Measurements from ENCODE around the gene TGM6.

TGM6 gene

DNA sequence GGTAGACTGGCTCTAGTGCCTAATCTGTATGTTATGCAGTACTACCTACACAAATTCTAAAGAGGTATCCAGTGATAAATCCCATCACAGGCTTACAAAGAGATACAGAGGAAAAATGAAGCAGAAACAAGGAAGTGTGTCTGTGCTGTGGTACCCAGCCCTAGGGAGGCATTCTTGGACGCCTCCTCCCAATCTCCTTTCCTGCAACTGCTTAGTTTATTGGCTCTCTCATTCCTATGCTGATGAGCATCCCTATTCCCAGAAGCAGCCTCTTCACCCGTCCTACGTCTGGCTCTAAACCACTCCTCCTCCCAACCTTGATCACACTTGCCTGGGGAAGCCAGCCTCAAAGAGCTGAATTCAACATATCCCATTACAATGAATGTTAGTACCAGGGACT, 34.5 kb upstream of the TGM6 start:
- ATAC-seq: no peak

DNA sequence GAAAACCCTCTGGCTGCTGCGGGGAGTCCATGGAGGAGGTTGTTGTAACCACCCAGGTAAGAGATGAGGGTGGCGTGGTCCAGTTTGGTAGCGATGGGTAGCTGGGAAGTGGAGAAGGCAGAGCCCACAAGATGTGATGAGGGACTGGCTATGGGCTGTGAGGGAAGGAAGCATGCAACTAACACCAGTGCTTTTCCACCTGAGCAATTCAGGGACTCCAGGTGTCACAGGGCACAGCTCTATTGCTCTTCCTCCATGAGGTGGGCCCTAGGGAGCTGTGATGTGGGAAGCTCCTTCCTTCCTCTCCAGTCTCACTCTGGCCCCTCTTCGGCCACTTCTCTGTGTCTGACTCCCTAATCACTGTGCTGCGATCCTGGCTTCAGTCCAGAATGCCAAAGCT, 32.4 kb upstream of the TGM6 start:
- ATAC-seq: no peak
- TF ChIP-seq ESRRG (CRISPR knock-in tag; IDR thresholded peaks at IDR 0.05): no peak
- TF ChIP-seq PPARA (CRISPR knock-in tag; IDR thresholded peaks at IDR 0.05; ENCODE audit: borderline replicate concordance): no peak
- no peak for TF ChIP-seq GLIS3 (CRISPR knock-in tag; IDR thresholded peaks at IDR 0.05)
- no peak for TF ChIP-seq ISL1 (CRISPR knock-in tag; IDR thresholded peaks at IDR 0.05)
- TF ChIP-seq ZNF70 (CRISPR knock-in tag; IDR thresholded peaks at IDR 0.05): no peak
- TF ChIP-seq RARB (CRISPR knock-in tag; IDR thresholded peaks at IDR 0.05): no peak
- TF ChIP-seq ARNTL (CRISPR knock-in tag; IDR thresholded peaks at IDR 0.05; ENCODE audit: borderline replicate concordance, low read depth): no peak
- TF ChIP-seq, protein P1, sequence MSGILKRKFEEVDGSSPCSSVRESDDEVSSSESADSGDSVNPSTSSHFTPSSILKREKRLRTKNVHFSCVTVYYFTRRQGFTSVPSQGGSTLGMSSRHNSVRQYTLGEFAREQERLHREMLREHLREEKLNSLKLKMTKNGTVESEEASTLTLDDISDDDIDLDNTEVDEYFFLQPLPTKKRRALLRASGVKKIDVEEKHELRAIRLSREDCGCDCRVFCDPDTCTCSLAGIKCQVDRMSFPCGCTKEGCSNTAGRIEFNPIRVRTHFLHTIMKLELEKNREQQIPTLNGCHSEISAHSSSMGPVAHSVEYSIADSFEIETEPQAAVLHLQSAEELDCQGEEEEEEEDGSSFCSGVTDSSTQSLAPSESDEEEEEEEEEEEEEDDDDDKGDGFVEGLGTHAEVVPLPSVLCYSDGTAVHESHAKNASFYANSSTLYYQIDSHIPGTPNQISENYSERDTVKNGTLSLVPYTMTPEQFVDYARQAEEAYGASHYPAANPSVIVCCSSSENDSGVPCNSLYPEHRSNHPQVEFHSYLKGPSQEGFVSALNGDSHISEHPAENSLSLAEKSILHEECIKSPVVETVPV (CRISPR knock-in tag; IDR thresholded peaks at IDR 0.05): no peak
- TF ChIP-seq ZC3H10 (CRISPR knock-in tag; IDR thresholded peaks at IDR 0.05): no peak
- TF ChIP-seq, protein P2, sequence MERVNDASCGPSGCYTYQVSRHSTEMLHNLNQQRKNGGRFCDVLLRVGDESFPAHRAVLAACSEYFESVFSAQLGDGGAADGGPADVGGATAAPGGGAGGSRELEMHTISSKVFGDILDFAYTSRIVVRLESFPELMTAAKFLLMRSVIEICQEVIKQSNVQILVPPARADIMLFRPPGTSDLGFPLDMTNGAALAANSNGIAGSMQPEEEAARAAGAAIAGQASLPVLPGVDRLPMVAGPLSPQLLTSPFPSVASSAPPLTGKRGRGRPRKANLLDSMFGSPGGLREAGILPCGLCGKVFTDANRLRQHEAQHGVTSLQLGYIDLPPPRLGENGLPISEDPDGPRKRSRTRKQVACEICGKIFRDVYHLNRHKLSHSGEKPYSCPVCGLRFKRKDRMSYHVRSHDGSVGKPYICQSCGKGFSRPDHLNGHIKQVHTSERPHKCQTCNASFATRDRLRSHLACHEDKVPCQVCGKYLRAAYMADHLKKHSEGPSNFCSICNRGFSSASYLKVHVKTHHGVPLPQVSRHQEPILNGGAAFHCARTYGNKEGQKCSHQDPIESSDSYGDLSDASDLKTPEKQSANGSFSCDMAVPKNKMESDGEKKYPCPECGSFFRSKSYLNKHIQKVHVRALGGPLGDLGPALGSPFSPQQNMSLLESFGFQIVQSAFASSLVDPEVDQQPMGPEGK (CRISPR knock-in tag; IDR thresholded peaks at IDR 0.05; ENCODE audit: borderline replicate concordance): no peak
- TF ChIP-seq ZFP3 (CRISPR knock-in tag; IDR thresholded peaks at IDR 0.05): no peak

More for the DNA sequence above, 34.5 kb upstream of the TGM6 start:
- TF ChIP-seq TOX (CRISPR knock-in tag; IDR thresholded peaks at IDR 0.05; ENCODE audit: borderline replicate concordance) (no peak), GLIS3 (CRISPR knock-in tag; IDR thresholded peaks at IDR 0.05) (no peak), CSDC2 (CRISPR knock-in tag; IDR thresholded peaks at IDR 0.05) (no peak), ZFP3 (CRISPR knock-in tag; IDR thresholded peaks at IDR 0.05) (no peak), ZFP30 (CRISPR knock-in tag; IDR thresholded peaks at IDR 0.05) (no peak), ARNTL (CRISPR knock-in tag; IDR thresholded peaks at IDR 0.05; ENCODE audit: borderline replicate concordance, low read depth) (no peak), ZNF565 (CRISPR knock-in tag; conservative IDR thresholded peaks at IDR 0.05; ENCODE audit: low read depth) (no peak), RARB (CRISPR knock-in tag; IDR thresholded peaks at IDR 0.05) (no peak), BACH2 (CRISPR knock-in tag; IDR thresholded peaks at IDR 0.05; ENCODE audit: borderline replicate concordance) (no peak), PPARA (CRISPR knock-in tag; IDR thresholded peaks at IDR 0.05; ENCODE audit: borderline replicate concordance) (no peak), OSR1 (CRISPR knock-in tag; IDR thresholded peaks at IDR 0.05) (no peak)
- TF ChIP-seq, protein P3, sequence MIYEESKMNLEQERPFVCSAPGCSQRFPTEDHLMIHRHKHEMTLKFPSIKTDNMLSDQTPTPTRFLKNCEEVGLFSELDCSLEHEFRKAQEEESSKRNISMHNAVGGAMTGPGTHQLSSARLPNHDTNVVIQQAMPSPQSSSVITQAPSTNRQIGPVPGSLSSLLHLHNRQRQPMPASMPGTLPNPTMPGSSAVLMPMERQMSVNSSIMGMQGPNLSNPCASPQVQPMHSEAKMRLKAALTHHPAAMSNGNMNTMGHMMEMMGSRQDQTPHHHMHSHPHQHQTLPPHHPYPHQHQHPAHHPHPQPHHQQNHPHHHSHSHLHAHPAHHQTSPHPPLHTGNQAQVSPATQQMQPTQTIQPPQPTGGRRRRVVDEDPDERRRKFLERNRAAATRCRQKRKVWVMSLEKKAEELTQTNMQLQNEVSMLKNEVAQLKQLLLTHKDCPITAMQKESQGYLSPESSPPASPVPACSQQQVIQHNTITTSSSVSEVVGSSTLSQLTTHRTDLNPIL (CRISPR knock-in tag; IDR thresholded peaks at IDR 0.05; ENCODE audit: low read depth): no peak
- TF ChIP-seq, protein P4, sequence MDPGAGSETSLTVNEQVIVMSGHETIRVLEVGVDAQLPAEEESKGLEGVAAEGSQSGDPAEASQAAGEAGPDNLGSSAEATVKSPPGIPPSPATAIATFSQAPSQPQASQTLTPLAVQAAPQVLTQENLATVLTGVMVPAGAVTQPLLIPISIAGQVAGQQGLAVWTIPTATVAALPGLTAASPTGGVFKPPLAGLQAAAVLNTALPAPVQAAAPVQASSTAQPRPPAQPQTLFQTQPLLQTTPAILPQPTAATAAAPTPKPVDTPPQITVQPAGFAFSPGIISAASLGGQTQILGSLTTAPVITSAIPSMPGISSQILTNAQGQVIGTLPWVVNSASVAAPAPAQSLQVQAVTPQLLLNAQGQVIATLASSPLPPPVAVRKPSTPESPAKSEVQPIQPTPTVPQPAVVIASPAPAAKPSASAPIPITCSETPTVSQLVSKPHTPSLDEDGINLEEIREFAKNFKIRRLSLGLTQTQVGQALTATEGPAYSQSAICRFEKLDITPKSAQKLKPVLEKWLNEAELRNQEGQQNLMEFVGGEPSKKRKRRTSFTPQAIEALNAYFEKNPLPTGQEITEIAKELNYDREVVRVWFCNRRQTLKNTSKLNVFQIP (CRISPR knock-in tag; IDR thresholded peaks at IDR 0.05; ENCODE audit: borderline replicate concordance, low read depth): no peak

DNA sequence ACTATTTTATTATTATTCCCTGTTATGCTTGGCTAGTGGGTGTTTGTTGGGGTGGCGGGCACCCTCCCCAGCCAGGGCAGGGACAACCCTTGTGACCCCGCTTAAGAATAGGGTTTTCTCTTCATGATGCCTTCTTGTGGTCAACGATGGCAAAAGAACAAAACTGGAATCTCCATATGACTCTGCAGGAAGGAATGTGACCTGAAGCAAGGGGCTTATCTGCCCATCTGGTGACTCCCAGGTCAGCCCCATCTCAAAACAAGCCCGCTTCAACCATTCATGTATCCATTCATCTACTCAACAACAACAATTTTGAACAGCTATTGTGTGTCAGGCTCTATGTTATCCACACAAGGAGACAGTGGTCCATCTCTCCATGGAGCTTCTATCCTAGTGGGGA, 30.9 kb upstream of the TGM6 start:
- ATAC-seq: no peak
- TF ChIP-seq, protein P5, sequence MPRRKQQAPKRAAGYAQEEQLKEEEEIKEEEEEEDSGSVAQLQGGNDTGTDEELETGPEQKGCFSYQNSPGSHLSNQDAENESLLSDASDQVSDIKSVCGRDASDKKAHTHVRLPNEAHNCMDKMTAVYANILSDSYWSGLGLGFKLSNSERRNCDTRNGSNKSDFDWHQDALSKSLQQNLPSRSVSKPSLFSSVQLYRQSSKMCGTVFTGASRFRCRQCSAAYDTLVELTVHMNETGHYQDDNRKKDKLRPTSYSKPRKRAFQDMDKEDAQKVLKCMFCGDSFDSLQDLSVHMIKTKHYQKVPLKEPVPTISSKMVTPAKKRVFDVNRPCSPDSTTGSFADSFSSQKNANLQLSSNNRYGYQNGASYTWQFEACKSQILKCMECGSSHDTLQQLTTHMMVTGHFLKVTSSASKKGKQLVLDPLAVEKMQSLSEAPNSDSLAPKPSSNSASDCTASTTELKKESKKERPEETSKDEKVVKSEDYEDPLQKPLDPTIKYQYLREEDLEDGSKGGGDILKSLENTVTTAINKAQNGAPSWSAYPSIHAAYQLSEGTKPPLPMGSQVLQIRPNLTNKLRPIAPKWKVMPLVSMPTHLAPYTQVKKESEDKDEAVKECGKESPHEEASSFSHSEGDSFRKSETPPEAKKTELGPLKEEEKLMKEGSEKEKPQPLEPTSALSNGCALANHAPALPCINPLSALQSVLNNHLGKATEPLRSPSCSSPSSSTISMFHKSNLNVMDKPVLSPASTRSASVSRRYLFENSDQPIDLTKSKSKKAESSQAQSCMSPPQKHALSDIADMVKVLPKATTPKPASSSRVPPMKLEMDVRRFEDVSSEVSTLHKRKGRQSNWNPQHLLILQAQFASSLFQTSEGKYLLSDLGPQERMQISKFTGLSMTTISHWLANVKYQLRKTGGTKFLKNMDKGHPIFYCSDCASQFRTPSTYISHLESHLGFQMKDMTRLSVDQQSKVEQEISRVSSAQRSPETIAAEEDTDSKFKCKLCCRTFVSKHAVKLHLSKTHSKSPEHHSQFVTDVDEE (CRISPR knock-in tag; IDR thresholded peaks at IDR 0.05): no peak
- TF ChIP-seq PPARA (CRISPR knock-in tag; IDR thresholded peaks at IDR 0.05; ENCODE audit: borderline replicate concordance) (no peak), ZC3H10 (CRISPR knock-in tag; IDR thresholded peaks at IDR 0.05) (no peak), ZFP30 (CRISPR knock-in tag; IDR thresholded peaks at IDR 0.05) (no peak), GLIS3 (CRISPR knock-in tag; IDR thresholded peaks at IDR 0.05) (no peak), TOX (CRISPR knock-in tag; IDR thresholded peaks at IDR 0.05; ENCODE audit: borderline replicate concordance) (no peak), SNAI2 (CRISPR knock-in tag; IDR thresholded peaks at IDR 0.05) (no peak), ISL1 (CRISPR knock-in tag; IDR thresholded peaks at IDR 0.05) (no peak), ZNF70 (CRISPR knock-in tag; IDR thresholded peaks at IDR 0.05) (no peak), ESRRG (CRISPR knock-in tag; IDR thresholded peaks at IDR 0.05) (no peak), BACH2 (CRISPR knock-in tag; IDR thresholded peaks at IDR 0.05; ENCODE audit: borderline replicate concordance) (no peak), CSDC2 (CRISPR knock-in tag; IDR thresholded peaks at IDR 0.05) (no peak), ARNTL (CRISPR knock-in tag; IDR thresholded peaks at IDR 0.05; ENCODE audit: borderline replicate concordance, low read depth) (no peak)
- TF ChIP-seq, protein P1 (CRISPR knock-in tag; IDR thresholded peaks at IDR 0.05): no peak
- TF ChIP-seq, protein P2 (CRISPR knock-in tag; IDR thresholded peaks at IDR 0.05; ENCODE audit: borderline replicate concordance): no peak
- TF ChIP-seq, protein P4 (CRISPR knock-in tag; IDR thresholded peaks at IDR 0.05; ENCODE audit: borderline replicate concordance, low read depth): no peak

Measured in SK-N-SH treated with all-trans-retinoic acid at 6 μM for 48 hours (cell line).